HEK293T (cell line): ENCODE results near the gene UGGT2.

Source experiments
- CTCF ChIA-PET: fragments of 350-600 bp; formaldehyde crosslinking; extraction: SDS; loops from one replicate; lab custom pipeline; 2021; ENCODE audit warnings: antibody characterized with exemption, inconsistent platforms; lab: Yijun Ruan, JAX
- POLR2A ChIA-PET: fragments of 350-600 bp; formaldehyde crosslinking; extraction: SDS; loops from one replicate; lab custom pipeline; 2020; ENCODE audit warnings: antibody characterized with exemption, inconsistent platforms; lab: Yijun Ruan, JAX
- DNase-seq: peaks from one replicate; pipeline ENCODE4 v3.0.0; 2012; ENCODE audit warnings: mixed read lengths; ENCODE audit errors: extremely low spot score
- ARNT ChIP-seq: fragments of 450-650 bp; IDR thresholded peaks from 2 replicates; pipeline ENCODE4 v1.6.1; 2017; ENCODE audit warnings: mild to moderate bottlenecking
- BHLHE40 ChIP-seq: fragments of 450-650 bp; IDR thresholded peaks from 2 replicates; pipeline ENCODE4 v1.6.1; 2016; ENCODE audit warnings: mild to moderate bottlenecking, moderate library complexity, borderline replicate concordance
- CTBP1 ChIP-seq: fragments of 450-650 bp; IDR thresholded peaks from 2 replicates; pipeline ENCODE4 v1.6.1; 2016; ENCODE audit warnings: borderline replicate concordance
- ELF4 ChIP-seq: fragments of 450-650 bp; IDR thresholded peaks from 2 replicates; pipeline ENCODE4 v1.6.1; 2017; ENCODE audit warnings: antibody characterized with exemption
- FOXA1 ChIP-seq: fragments of 450-650 bp; IDR thresholded peaks from 2 replicates; pipeline ENCODE4 v1.6.1; 2016; ENCODE audit warnings: mild to moderate bottlenecking
- FOXK2 ChIP-seq: fragments of 450-650 bp; IDR thresholded peaks from 2 replicates; pipeline ENCODE4 v1.6.1; 2016; ENCODE audit warnings: mild to moderate bottlenecking
- FOXM1 ChIP-seq: fragments of 450-650 bp; IDR thresholded peaks from 2 replicates; pipeline ENCODE4 v1.6.1; 2017; ENCODE audit warnings: mild to moderate bottlenecking, borderline replicate concordance
- HDGF ChIP-seq: fragments of 450-650 bp; IDR thresholded peaks from 2 replicates; pipeline ENCODE4 v1.6.1; 2017; ENCODE audit warnings: antibody characterized with exemption, borderline replicate concordance
- L3MBTL2 ChIP-seq: fragments of 450-650 bp; conservative IDR thresholded peaks from 2 replicates; pipeline ENCODE4 v1.6.1; 2016; ENCODE audit warnings: mild to moderate bottlenecking
- LEF1 ChIP-seq: fragments of 450-650 bp; IDR thresholded peaks from 2 replicates; pipeline ENCODE4 v1.6.1; 2017; ENCODE audit warnings: mild to moderate bottlenecking, borderline replicate concordance
- NFRKB ChIP-seq: fragments of 450-650 bp; IDR thresholded peaks from 2 replicates; pipeline ENCODE4 v1.6.1; 2016; ENCODE audit warnings: mild to moderate bottlenecking, moderate library complexity
- SP1 ChIP-seq: fragments of 450-650 bp; IDR thresholded peaks from 2 replicates; pipeline ENCODE4 v1.6.1; 2017
- SUZ12 ChIP-seq: fragments of 450-650 bp; IDR thresholded peaks from 2 replicates; pipeline ENCODE4 v1.6.1; 2016; ENCODE audit warnings: mild to moderate bottlenecking
- TARDBP ChIP-seq: fragments of 450-650 bp; IDR thresholded peaks from 2 replicates; pipeline ENCODE4 v1.6.1; 2016
- ZNF384 ChIP-seq: fragments of 450-650 bp; IDR thresholded peaks from 2 replicates; pipeline ENCODE4 v1.6.1; 2016
- TF ChIP-seq, protein P1 (sequence below): fragments of 450-650 bp; IDR thresholded peaks from 2 replicates; pipeline ENCODE4 v1.6.1; 2016

The UGGT2 gene, protein sequence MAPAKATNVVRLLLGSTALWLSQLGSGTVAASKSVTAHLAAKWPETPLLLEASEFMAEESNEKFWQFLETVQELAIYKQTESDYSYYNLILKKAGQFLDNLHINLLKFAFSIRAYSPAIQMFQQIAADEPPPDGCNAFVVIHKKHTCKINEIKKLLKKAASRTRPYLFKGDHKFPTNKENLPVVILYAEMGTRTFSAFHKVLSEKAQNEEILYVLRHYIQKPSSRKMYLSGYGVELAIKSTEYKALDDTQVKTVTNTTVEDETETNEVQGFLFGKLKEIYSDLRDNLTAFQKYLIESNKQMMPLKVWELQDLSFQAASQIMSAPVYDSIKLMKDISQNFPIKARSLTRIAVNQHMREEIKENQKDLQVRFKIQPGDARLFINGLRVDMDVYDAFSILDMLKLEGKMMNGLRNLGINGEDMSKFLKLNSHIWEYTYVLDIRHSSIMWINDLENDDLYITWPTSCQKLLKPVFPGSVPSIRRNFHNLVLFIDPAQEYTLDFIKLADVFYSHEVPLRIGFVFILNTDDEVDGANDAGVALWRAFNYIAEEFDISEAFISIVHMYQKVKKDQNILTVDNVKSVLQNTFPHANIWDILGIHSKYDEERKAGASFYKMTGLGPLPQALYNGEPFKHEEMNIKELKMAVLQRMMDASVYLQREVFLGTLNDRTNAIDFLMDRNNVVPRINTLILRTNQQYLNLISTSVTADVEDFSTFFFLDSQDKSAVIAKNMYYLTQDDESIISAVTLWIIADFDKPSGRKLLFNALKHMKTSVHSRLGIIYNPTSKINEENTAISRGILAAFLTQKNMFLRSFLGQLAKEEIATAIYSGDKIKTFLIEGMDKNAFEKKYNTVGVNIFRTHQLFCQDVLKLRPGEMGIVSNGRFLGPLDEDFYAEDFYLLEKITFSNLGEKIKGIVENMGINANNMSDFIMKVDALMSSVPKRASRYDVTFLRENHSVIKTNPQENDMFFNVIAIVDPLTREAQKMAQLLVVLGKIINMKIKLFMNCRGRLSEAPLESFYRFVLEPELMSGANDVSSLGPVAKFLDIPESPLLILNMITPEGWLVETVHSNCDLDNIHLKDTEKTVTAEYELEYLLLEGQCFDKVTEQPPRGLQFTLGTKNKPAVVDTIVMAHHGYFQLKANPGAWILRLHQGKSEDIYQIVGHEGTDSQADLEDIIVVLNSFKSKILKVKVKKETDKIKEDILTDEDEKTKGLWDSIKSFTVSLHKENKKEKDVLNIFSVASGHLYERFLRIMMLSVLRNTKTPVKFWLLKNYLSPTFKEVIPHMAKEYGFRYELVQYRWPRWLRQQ (N-terminal part only)

DNA sequence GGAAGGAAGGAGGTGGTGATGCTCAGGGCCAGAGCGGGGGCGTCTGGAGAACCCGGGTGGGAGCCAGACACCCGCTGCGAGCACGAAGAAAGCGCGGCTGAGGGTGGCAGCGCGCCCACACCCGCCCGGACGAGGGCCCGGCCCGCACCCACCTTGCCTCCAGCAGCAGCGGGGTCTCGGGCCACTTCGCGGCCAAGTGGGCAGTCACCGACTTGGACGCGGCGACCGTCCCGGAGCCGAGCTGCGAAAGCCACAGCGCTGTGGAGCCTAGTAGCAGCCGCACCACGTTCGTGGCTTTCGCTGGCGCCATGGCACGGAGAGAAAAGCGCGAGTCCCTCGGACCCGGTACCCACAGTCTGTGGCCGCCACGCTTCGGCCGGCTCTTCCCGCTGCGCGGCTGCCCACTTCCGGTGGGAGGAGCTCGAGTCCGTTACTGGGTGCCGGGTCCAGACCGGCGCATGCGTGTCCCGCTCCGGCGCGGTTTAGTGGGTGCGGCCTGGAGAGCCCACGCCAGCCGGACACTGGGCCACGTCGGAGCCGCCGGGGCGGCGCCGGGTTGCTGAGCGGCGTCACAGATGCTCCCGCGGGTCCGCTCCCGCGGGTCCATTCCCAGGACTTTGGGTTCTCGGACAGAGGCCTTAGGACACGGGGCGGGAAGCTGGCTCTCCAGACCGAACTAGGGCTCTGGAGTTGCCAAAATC lies at the start of gene UGGT2:
Gene UGGT2, minus strand, starts transcription at position 399 of the 701 bp plus-strand sequence. Its CDS starts 89 bp downstream, at position 310.
- CTCF ChIA-PET = interaction anchor here (0.7 to 1.4 kb wide), 2 partner anchors 33 to 167 kb away, joined by 3 read pairs; no protein-coding TSS in a partner anchor
- DNase-seq = peak; percentile 95

DNA sequence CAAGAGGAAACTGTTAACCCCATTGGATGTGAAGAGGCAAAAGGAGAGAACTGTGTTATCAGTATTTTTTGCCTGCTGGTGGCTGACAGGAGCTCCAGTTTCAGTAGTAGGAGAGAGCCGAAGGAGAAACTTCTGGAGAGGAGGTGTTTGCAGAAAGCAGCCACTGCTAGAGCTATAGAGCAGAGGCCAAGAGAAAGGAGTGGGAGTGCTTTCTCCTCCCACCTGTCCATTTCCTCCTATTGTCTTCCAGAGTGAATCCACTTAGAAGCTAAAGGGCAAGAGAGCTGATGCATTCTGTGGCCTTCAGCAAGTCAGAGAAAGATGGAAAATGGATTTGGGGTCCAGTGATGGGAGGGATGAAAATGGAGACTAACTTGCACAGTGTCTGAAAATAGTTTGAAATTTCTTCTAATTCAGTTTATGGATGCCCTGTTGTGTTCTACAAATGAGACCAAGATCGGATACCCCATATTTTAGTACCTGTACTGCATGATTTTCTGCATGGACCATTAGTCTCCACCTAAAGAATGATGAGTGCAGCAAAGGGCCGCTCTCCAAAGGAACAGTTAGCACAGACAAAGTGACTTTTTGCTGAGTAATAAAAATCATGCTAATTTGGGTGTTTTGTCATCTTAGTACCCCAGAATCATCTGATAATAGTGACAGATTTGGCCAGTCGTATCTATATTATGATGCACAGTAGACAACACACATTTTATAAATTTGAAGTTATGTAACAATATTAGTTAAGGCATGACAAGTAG lies 47.4 kb upstream of the UGGT2 start:
- no peak for DNase-seq
- TF ChIP-seq SP1 (no peak), ELF4 (no peak)
- POLR2A ChIA-PET = interaction anchor here (1.7 kb wide), 1 partner anchor 9 kb away, joined by 4 read pairs; no protein-coding TSS in a partner anchor
- CTCF ChIA-PET = interaction anchor here (0.6 kb wide), 1 partner anchor 160 kb away, joined by 5 read pairs; no protein-coding TSS in a partner anchor

More for the DNA sequence above, at the start of gene UGGT2:
- TF ChIP-seq L3MBTL2 = peak; percentile 95
- TF ChIP-seq ZNF384 = no peak
- no peak for TF ChIP-seq TARDBP
- peak; percentile 83 for TF ChIP-seq ELF4
- TF ChIP-seq NFRKB = no peak
- TF ChIP-seq, protein P1, sequence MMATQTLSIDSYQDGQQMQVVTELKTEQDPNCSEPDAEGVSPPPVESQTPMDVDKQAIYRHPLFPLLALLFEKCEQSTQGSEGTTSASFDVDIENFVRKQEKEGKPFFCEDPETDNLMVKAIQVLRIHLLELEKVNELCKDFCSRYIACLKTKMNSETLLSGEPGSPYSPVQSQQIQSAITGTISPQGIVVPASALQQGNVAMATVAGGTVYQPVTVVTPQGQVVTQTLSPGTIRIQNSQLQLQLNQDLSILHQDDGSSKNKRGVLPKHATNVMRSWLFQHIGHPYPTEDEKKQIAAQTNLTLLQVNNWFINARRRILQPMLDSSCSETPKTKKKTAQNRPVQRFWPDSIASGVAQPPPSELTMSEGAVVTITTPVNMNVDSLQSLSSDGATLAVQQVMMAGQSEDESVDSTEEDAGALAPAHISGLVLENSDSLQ = no peak
- TF ChIP-seq FOXM1 = no peak
- POLR2A ChIA-PET = interaction anchor here (0.5 to 2.3 kb wide), 18 partner anchors 8 to 409 kb away, joined by 3 to 16 read pairs (median 6); partner anchors contain the start of genes DZIP1 and HS6ST3

DNA sequence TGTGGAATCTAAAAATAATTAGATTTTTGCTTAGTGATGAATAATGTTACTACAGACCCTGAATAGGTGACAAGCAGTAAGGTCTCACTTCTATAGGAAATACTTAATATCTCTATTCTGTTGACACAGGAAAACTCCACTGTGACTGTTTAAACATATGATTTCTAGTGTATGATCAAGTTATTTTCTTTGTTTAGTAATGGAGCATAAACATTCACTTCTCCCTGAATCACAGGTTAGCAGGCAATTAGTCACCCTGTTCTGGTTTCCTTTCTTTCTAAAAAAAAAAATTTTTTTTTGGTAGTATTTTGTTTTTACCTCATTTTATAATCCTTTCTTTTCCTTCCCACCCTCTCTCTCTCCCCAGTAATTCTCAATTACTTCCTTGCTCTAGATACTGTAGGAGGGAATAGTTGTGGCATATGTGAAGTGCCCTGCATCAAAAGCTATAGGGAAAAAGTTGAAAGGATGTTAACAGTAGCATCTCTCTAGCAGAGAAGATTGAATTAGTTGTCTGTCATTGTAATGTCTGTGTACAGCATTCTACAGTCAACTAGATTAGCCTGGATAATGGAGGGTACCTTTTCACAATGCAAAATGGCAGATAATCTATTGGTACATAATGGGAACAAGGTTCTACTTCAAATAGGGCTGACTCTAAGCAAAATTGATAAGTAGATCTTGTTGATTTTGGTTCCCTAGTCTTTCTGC lies 40.2 kb upstream of the UGGT2 start:
- no peak for TF ChIP-seq LEF1
- TF ChIP-seq SP1 = no peak
- no peak for TF ChIP-seq FOXM1
- TF ChIP-seq SUZ12 = no peak
- no peak for TF ChIP-seq ARNT
- no peak for TF ChIP-seq BHLHE40
- TF ChIP-seq HDGF = no peak
- no peak for TF ChIP-seq ZNF384
- TF ChIP-seq FOXK2 = no peak
- TF ChIP-seq CTBP1 = no peak
- no peak for TF ChIP-seq ELF4
- TF ChIP-seq FOXA1 = no peak
- no peak for TF ChIP-seq L3MBTL2
- TF ChIP-seq, protein P1 = no peak
- ChIA-PET CTCF (no interaction called here), POLR2A (interaction anchor here (1.2 kb wide), 1 partner anchor 40 kb away, joined by 3 read pairs; the partner anchor contains the start of gene UGGT2)
- no peak for DNase-seq

DNA sequence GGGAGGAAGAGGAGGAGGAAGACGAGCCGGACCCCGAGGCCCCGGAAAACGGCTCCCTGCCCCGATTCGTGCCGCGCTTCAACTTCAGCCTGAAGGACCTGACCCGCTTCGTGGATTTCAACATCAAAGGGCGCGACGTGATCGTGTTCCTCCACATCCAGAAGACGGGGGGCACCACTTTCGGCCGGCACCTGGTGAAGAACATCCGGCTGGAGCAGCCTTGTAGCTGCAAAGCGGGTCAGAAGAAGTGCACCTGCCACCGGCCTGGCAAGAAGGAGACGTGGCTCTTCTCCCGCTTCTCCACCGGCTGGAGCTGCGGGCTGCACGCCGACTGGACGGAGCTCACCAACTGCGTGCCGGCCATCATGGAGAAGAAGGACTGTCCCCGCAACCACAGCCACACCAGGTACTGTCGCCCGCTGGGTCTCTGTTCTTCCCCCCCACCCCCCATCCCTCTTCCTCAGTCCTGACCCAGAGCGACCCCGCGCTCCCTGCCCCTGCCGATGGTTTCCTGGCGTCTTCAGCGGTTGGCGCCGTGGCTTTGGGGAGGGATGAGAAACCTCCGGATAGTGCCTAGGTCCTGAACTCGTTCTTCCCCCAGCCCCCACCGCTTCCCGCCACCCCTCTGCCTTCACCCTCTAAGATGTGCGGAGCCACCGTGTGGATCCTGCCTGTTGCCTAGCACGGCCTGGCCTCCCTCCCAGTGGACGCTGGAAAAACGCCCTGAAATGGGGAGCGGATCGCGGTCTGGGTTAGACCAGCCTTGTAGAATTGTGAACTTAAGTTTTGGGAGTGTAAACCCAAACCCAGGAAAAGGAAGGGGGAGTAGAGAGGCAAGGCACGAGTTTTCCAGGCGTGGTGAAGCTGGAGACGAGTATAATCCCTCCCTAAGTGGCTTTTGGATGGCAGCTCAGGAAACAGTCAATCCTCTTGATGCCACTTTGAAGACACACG lies 38.2 kb upstream of the UGGT2 start:
- CTCF ChIA-PET = no interaction called here
- TF ChIP-seq LEF1 = peak; percentile 45; the same call in 1 of the 2 replicates
- TF ChIP-seq FOXM1 = no peak
- peak; percentile 62 for TF ChIP-seq L3MBTL2
- TF ChIP-seq SP1 = no peak
- TF ChIP-seq TARDBP = no peak
- no peak for TF ChIP-seq SUZ12
- TF ChIP-seq FOXA1 = no peak
- DNase-seq = peak; percentile 32
- POLR2A ChIA-PET = interaction anchor here (1.7 kb wide), 1 partner anchor 9 kb away, joined by 4 read pairs; no protein-coding TSS in a partner anchor
